NOMO-1 treated with DMSO at 0.1 percent for 48 hours (cell line): Measurements from ENCODE around the gene SENP7.
"Not testable (repeated sequence)": the region's sequence is repeated elsewhere in the genome, so short reads cannot be mapped to it uniquely, and the experiment has no call there.

ENCODE experiments used
- DNase-seq: peaks from one replicate; lab custom pipeline; 2025; ENCODE audit not compliant: unreplicated experiment; lab: John Stamatoyannopoulos, UW

SENP7 gene

GRCh38 chr3:101521211-101521701 is 8.2 kb upstream of the SENP7 start:
- no peak for DNase-seq

GRCh38 chr3:101519685-101520365 is 6.8 kb upstream of the SENP7 start:
- DNase-seq, result no peak

GRCh38 chr3:101518421-101518871 is 5.4 kb upstream of the SENP7 start:
- DNase-seq, result no peak

- DNase-seq, result peak; percentile 65
These were observed 491 bp upstream of the SENP7 start for GRCh38 chr3:101513419-101513986.

- no peak for DNase-seq
These were observed 691 bp downstream of the SENP7 start for GRCh38 chr3:101512396-101512645.

- no peak for DNase-seq
These were observed 3.2 kb downstream of the SENP7 start for GRCh38 chr3:101509811-101510210.

- DNase-seq, result no peak
These were observed 3.7 kb downstream of the SENP7 start for GRCh38 chr3:101509281-101509680.

- DNase-seq, result no peak
These were observed 11.2 kb downstream of the SENP7 start for GRCh38 chr3:101501783-101502182.

GRCh38 chr3:101500208-101500607 is 12.8 kb downstream of the SENP7 start:
- no peak for DNase-seq

GRCh38 chr3:101497803-101498202 is 15.2 kb downstream of the SENP7 start:
- no peak for DNase-seq

- no peak for DNase-seq
These were observed 17.5 kb downstream of the SENP7 start for GRCh38 chr3:101495552-101495951.

GRCh38 chr3:101484805-101485620 is 28.0 kb downstream of the SENP7 start:
- DNase-seq, result no peak

- no peak for DNase-seq
These were observed 34.0 kb downstream of the SENP7 start for GRCh38 chr3:101478980-101479379.

- DNase-seq, result not testable (repeated sequence)
These were observed 38.0 kb downstream of the SENP7 start for GRCh38 chr3:101474841-101475552.

- DNase-seq, result not testable (repeated sequence)
These were observed 44.3 kb downstream of the SENP7 start for GRCh38 chr3:101468676-101469075.

- DNase-seq, result not testable (repeated sequence)
These were observed 45.7 kb downstream of the SENP7 start for GRCh38 chr3:101467310-101467663.

- no peak for DNase-seq
These were observed 46.3 kb downstream of the SENP7 start for GRCh38 chr3:101466465-101467309.

GRCh38 chr3:101464235-101464634 is 48.8 kb downstream of the SENP7 start:
- no peak for DNase-seq

GRCh38 chr3:101461451-101461850 is 51.6 kb downstream of the SENP7 start:
- no peak for DNase-seq

GRCh38 chr3:101458387-101458786 is 54.6 kb downstream of the SENP7 start:
- no peak for DNase-seq

GRCh38 chr3:101454629-101455028 is 58.4 kb downstream of the SENP7 start:
- DNase-seq, result no peak
